Measurements from ENCODE around the gene CCNYL1. TPM values are rescaled to one million over a fixed set of nuclear protein-coding genes. Genes with fewer than 3 reads are reported as not detected.

The CCNYL1 gene
- total RNA-seq, 3 donors from 2014 or later (not counting 1 experiment from before 2014, with no cell fraction given) = 7.9 to 11.7 (median 10.2) TPM

DNA sequence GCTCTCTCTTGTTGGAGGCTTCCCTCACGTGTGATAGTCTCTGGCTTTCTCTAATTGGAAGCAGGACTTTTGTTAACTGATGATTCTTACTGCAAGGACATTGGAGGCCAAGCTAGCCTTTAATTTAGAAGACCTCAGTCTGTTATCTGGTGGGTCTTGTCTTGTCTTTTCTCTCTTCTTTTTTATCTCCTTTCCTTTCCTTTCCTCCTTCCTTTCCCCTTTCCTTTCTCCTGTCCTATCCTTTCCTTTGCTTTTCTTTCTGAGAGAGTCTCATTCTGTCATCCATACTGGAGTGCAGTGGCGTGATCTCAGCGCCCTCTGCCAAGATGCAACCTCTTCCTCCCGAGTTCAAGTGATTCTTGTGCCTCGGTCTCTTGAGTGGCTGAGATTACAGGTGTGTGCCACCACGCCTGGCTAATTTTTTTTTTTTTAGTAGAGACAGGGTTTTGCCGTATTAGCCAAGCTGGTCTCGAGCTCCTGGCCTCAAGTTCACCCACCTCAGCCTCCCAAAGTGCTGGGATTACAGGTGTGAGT is 18.1 kb downstream of the CCNYL1 start:
- intact Hi-C loops (cut with micrococcal nuclease) = no loop called here
- WGBS (ENCODE audit: insufficient coverage) = 97% methylated on average over 8 of the region's 8 CpGs
- no peaks in the 10 kb centered on the region for H3K9me3 Mint-ChIP-seq
- Histone ChIP-seq H3K27me3 (ENCODE audit: control insufficient read depth, insufficient read depth, low read length) (no peaks in the 10 kb centered on the region), H3K9me3 (ENCODE audit: control insufficient read depth, insufficient read depth, low read length) (no peaks in the 10 kb centered on the region), H3K4me3 (ENCODE audit: low read length) (no peak overlapping the region), H3K4me1 (ENCODE audit: control insufficient read depth, insufficient read depth, low read length) (no peaks in the 10 kb centered on the region), H3K27ac (ENCODE audit: low read length) (no peak overlapping the region), H3K36me3 (ENCODE audit: control insufficient read depth, insufficient read depth, low read length) (no peaks in the 10 kb centered on the region)
- no peaks in the 10 kb centered on the region for H3K27me3 Mint-ChIP-seq (ENCODE audit: low read depth in 2 of 2)
- H3K36me3 Mint-ChIP-seq = no peaks in the 10 kb centered on the region
- DNase-seq (no peak), ATAC-seq (no peak)
- no peak overlapping the region for H3K4me3 Mint-ChIP-seq
- peaks cover 22 to 23% of the 10 kb centered on the region in 2 donors for H3K4me1 Mint-ChIP-seq
- TF ChIP-seq, protein P1, sequence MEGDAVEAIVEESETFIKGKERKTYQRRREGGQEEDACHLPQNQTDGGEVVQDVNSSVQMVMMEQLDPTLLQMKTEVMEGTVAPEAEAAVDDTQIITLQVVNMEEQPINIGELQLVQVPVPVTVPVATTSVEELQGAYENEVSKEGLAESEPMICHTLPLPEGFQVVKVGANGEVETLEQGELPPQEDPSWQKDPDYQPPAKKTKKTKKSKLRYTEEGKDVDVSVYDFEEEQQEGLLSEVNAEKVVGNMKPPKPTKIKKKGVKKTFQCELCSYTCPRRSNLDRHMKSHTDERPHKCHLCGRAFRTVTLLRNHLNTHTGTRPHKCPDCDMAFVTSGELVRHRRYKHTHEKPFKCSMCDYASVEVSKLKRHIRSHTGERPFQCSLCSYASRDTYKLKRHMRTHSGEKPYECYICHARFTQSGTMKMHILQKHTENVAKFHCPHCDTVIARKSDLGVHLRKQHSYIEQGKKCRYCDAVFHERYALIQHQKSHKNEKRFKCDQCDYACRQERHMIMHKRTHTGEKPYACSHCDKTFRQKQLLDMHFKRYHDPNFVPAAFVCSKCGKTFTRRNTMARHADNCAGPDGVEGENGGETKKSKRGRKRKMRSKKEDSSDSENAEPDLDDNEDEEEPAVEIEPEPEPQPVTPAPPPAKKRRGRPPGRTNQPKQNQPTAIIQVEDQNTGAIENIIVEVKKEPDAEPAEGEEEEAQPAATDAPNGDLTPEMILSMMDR (IDR thresholded peaks at IDR 0.05) = no peak
- H3K27ac Mint-ChIP-seq = no peak overlapping the region

DNA sequence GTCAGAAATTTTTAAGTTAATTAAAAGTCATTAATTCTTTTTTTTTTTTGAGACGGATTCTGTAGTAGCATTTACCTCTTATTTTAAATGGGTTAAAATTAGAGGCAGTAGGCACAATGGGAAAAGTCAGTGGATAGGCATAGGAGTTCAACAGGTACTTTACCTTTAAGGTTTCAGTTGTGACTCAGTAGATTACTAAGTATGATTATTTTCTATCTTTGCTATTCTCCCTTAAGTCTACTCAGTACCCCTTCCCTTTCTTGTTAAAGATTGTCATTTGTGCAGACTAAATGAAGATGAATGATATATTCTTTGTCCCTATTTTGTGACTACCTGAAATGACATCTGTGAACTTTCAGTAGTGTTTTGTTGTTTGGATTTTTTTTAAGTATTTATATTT is 19.7 kb downstream of the CCNYL1 start:
- H3K27ac ChIP-seq (ENCODE audit: low read length) = no peak overlapping the region
- no peaks in the 10 kb centered on the region for H3K9me3 Mint-ChIP-seq
- no peaks in the 10 kb centered on the region for H3K27me3 Mint-ChIP-seq (ENCODE audit: low read depth in 2 of 2)
- WGBS (ENCODE audit: insufficient coverage) = no CpG with 5 or more reads among the region's 1 CpG
- no peak for DNase-seq
- TF ChIP-seq, protein P1 (IDR thresholded peaks at IDR 0.05) = no peak
- H3K27me3 ChIP-seq (ENCODE audit: control insufficient read depth, insufficient read depth, low read length) = no peaks in the 10 kb centered on the region
- intact Hi-C loops (cut with micrococcal nuclease) = no loop called here
- H3K4me3 ChIP-seq (ENCODE audit: low read length) = no peak overlapping the region
- ATAC-seq = no peak
- H3K4me1 Mint-ChIP-seq = peaks cover 15 to 18% of the 10 kb centered on the region in 2 donors
- no peak overlapping the region for H3K4me3 Mint-ChIP-seq
- H3K36me3 ChIP-seq (ENCODE audit: control insufficient read depth, insufficient read depth, low read length) = no peaks in the 10 kb centered on the region
- no peaks in the 10 kb centered on the region for H3K36me3 Mint-ChIP-seq
- no peak overlapping the region for H3K27ac Mint-ChIP-seq
- H3K9me3 ChIP-seq (ENCODE audit: control insufficient read depth, insufficient read depth, low read length) = no peaks in the 10 kb centered on the region
- no peaks in the 10 kb centered on the region for H3K4me1 ChIP-seq (ENCODE audit: control insufficient read depth, insufficient read depth, low read length)

- TF ChIP-seq, protein P1 (IDR thresholded peaks at IDR 0.05) = no peak
- Histone ChIP-seq H3K4me3 (ENCODE audit: low read length) (no peak overlapping the region), H3K36me3 (ENCODE audit: control insufficient read depth, insufficient read depth, low read length) (no peaks in the 10 kb centered on the region), H3K27ac (ENCODE audit: low read length) (no peak overlapping the region), H3K9me3 (ENCODE audit: control insufficient read depth, insufficient read depth, low read length) (no peaks in the 10 kb centered on the region), H3K4me1 (ENCODE audit: control insufficient read depth, insufficient read depth, low read length) (no peaks in the 10 kb centered on the region), H3K27me3 (ENCODE audit: control insufficient read depth, insufficient read depth, low read length) (no peaks in the 10 kb centered on the region)
- ATAC-seq = no peak
- Mint-ChIP-seq H3K36me3 (no peaks in the 10 kb centered on the region), H3K27ac (no peak overlapping the region), H3K4me3 (no peak overlapping the region), H3K27me3 (ENCODE audit: low read depth in 2 of 2) (no peaks in the 10 kb centered on the region), H3K4me1 (peaks cover 0 to 4% of the 10 kb centered on the region in 2 donors), H3K9me3 (no peaks in the 10 kb centered on the region)
- DNase-seq = no peak
- intact Hi-C loops (cut with micrococcal nuclease) = no loop called here
- 83% methylated on average over 2 of the region's 2 CpGs for WGBS (ENCODE audit: insufficient coverage)
These were observed 22.3 kb downstream of the CCNYL1 start for GRCh38 chr2:207733597-207734240.

DNA sequence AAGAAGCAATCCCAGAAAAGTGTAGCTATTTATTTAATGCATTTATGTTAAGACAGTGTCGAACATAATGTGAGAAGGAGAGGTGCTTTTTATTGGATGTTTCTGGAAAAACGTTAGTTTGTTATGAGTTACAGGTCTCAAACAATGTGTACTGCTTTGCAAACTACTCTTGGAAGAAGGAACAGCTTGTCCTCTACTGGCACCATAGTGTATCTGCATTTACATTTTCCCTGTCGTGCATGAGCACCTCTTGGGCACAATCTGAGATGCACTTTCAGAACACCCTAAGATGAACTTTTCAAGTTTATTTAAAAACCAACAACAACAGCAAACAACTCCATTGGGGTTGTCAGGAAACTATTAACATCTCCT is 22.8 kb downstream of the CCNYL1 start:
- Histone ChIP-seq H3K27ac (ENCODE audit: low read length) (no peak overlapping the region), H3K9me3 (ENCODE audit: control insufficient read depth, insufficient read depth, low read length) (no peaks in the 10 kb centered on the region), H3K27me3 (ENCODE audit: control insufficient read depth, insufficient read depth, low read length) (no peaks in the 10 kb centered on the region), H3K4me3 (ENCODE audit: low read length) (no peak overlapping the region), H3K36me3 (ENCODE audit: control insufficient read depth, insufficient read depth, low read length) (no peaks in the 10 kb centered on the region), H3K4me1 (ENCODE audit: control insufficient read depth, insufficient read depth, low read length) (no peaks in the 10 kb centered on the region)
- TF ChIP-seq, protein P1 (IDR thresholded peaks at IDR 0.05) = no peak
- DNase-seq (no peak), ATAC-seq (no peak)
- H3K4me1 Mint-ChIP-seq = peaks cover 0 to 3% of the 10 kb centered on the region in 2 donors
- WGBS (ENCODE audit: insufficient coverage) = 53% methylated on average over 3 of the region's 3 CpGs
- no peaks in the 10 kb centered on the region for H3K9me3 Mint-ChIP-seq
- no peak overlapping the region for H3K27ac Mint-ChIP-seq
- no peak overlapping the region for H3K4me3 Mint-ChIP-seq
- H3K36me3 Mint-ChIP-seq = no peaks in the 10 kb centered on the region
- no peaks in the 10 kb centered on the region for H3K27me3 Mint-ChIP-seq (ENCODE audit: low read depth in 2 of 2)
- intact Hi-C loops (cut with micrococcal nuclease) = no loop called here

Measured in natural killer cell (primary cell).